Measurements from ENCODE around the gene L3MBTL3.

L3MBTL3 gene

DNA sequence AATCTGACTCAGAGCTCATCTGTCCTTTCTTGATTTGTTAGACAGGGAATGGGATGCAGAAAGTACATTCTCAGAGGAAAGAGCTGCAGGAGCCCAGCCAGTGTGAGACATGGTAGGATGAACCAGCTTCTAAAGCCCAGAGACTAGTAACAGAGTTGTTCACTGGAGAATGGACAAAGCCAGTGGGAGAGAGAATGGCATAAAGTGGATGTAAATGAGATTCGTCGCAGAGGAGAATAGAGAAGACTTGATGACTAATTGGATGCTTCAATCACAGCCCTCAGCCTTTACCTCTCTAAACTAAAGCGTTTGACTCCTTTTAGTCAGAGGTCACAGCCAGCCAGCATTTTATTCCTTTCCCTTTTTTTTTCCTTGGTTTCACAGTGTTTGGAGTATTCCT lies 25.5 kb upstream of the L3MBTL3 start:
- no peak overlapping the region for H3K27ac ChIP-seq
- no peak for TF ChIP-seq ZFX (IDR thresholded peaks at IDR 0.05; ENCODE audit: borderline replicate concordance)
- TF ChIP-seq, protein P1, sequence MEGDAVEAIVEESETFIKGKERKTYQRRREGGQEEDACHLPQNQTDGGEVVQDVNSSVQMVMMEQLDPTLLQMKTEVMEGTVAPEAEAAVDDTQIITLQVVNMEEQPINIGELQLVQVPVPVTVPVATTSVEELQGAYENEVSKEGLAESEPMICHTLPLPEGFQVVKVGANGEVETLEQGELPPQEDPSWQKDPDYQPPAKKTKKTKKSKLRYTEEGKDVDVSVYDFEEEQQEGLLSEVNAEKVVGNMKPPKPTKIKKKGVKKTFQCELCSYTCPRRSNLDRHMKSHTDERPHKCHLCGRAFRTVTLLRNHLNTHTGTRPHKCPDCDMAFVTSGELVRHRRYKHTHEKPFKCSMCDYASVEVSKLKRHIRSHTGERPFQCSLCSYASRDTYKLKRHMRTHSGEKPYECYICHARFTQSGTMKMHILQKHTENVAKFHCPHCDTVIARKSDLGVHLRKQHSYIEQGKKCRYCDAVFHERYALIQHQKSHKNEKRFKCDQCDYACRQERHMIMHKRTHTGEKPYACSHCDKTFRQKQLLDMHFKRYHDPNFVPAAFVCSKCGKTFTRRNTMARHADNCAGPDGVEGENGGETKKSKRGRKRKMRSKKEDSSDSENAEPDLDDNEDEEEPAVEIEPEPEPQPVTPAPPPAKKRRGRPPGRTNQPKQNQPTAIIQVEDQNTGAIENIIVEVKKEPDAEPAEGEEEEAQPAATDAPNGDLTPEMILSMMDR (IDR thresholded peaks at IDR 0.05) = no peak

DNA sequence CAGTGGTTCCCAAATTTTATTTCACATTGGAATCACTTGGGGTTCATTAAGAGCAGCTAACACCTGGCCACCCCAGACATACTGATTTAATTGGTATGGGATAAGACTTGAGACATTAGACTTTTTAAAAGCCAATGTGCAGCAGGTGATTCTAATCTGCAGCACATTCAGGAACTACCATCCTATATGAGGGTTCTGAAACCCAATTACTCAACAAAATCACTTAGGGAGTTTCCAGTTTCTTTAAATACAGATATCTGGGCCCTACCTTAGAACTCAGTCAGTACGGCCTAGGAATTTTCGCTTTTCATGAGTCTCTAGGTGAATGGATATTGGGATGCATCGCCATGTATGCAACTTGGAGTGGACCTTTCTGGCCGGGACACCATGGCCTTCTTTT lies 24.0 kb upstream of the L3MBTL3 start:
- TF ChIP-seq ZFX (IDR thresholded peaks at IDR 0.05; ENCODE audit: borderline replicate concordance) = no peak
- TF ChIP-seq, protein P1 (IDR thresholded peaks at IDR 0.05) = no peak
- no peak overlapping the region for H3K27ac ChIP-seq

DNA sequence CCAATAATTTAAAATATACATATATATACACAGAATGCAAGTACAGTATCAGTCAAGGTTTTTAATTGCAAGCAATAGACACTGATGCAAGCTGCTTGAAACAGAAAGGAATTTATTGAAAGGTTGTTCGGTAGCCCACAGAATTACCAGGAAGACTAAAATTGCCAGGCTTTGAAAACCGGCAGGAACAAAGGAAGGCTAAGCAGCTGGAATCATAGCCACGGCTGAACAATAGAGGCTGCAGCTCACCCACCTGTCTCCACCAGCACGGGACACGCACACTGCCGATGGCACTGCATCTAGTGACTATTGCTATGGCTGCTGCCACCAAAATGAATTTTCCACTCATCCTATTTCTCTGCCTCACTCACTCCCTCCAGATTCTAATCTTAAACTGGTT lies 22.0 kb upstream of the L3MBTL3 start:
- no peak overlapping the region for H3K27ac ChIP-seq
- TF ChIP-seq ZFX (IDR thresholded peaks at IDR 0.05; ENCODE audit: borderline replicate concordance) = no peak
- TF ChIP-seq, protein P1 (IDR thresholded peaks at IDR 0.05) = no peak

DNA sequence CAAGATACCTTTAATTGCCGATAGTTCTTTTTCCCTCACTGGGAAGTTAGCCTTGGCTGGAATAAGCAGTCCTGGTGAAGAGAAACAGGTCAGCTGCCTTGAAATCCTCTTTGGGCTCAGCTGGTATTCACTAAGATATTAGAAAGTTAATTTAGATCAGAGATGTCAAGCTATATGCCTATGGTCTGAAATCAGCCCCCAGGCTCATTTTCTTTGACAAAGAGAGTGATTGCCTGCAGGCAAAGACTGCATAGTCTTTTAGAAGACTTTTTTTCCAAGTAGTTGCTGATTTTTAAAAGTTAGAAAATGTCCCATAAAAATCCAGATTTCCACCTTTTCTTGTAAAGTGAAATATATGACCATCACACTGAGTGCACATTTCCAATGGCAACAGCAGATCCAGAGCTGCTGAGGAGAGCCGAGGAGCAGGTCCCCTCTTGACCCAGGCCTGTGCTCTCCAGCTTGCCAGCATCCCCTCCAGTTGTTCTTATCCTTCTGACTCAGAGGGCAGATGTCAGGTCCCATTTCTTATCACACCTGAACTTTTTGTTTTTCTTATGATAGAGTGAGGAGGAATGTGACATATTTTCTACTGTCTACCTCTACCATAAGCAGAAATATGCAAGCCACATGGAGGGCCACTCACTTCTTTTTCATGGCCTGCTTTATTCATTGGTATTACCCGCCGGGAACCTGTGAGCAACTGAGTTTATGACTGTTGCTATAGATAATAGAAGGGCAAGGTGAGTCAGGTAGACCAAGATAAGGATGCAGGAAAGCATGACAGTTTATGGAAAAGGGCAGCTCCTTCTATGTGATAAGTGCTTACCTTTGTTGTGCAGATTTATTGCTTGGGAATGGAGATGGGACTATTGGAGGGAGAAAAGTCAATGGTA lies 17.6 kb upstream of the L3MBTL3 start:
- TF ChIP-seq, protein P1 (IDR thresholded peaks at IDR 0.05) = no peak
- TF ChIP-seq ZFX (IDR thresholded peaks at IDR 0.05; ENCODE audit: borderline replicate concordance) = no peak
- H3K27ac ChIP-seq = no peak overlapping the region

DNA sequence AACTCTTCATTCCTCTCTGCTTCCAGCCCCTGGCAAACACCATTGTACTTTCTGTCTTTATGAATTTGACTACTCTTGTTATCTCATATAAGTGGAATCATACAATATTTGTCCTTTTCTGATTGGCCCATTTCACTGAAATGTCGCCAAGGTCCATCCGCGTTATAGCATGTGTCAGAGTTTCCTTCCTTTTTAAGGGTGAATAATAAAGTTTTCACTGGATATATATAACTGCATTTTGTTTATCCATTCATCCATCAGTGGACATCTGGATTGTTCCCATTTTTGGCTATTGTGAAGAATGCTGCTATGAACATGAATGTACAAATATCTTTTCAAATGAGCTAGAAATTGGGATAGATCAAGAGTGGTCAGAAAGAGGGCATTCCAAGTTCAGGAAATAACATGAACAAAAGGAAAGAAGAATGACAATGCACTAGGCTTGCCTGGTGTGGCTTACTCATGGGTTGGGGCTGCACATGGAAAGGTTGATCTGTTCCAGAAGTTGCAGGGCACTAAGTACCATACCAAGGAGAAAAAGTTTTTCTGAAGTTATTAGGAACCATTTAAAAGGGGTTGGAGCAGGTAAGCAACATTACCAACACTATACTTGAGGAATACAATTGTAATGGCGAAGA lies 10.0 kb upstream of the L3MBTL3 start:
- H3K27ac ChIP-seq = no peak overlapping the region
- TF ChIP-seq, protein P1 (IDR thresholded peaks at IDR 0.05) = no peak
- no peak for TF ChIP-seq ZFX (IDR thresholded peaks at IDR 0.05; ENCODE audit: borderline replicate concordance)

DNA sequence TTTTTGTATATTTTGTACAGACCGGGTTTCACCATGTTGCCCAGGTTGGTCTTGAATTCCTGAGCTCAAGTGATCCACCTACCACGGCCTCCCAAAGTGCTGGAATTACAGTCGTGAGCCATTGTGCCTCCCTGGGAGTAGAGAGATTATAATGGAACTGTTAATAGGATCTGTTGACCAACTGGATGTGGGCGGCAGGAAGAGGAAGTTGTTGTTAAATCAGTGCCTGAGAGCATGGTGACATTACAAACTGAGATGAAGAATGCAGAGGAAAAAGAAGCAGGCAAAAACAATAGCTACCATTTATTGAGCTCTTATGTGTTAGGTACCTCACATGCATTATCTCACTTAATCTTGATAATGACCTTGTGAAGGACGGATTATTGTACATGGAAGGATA lies 9.2 kb upstream of the L3MBTL3 start:
- no peak overlapping the region for H3K27ac ChIP-seq
- TF ChIP-seq, protein P1 (IDR thresholded peaks at IDR 0.05) = no peak
- TF ChIP-seq ZFX (IDR thresholded peaks at IDR 0.05; ENCODE audit: borderline replicate concordance) = no peak

DNA sequence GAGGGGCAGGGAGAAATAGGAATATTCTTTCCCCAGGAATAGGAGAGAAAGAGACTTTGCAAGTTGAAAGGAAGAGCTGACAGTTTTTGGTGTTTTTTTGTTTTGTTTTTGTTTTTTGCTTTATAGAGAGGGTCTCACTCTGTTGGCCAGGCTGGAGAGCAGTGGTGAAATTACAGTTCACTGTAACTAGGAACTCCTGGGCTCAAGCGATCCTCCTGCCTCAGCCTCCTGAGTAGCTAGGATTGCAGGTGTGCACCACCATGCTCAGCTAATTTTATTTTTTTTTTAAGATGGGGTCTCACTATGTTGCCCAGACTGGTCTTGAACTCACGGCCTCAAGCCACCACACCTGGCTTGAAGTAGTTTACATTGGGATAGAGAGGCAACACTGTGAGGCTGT lies 8.0 kb upstream of the L3MBTL3 start:
- no peak overlapping the region for H3K27ac ChIP-seq
- no peak for TF ChIP-seq ZFX (IDR thresholded peaks at IDR 0.05; ENCODE audit: borderline replicate concordance)
- TF ChIP-seq, protein P1 (IDR thresholded peaks at IDR 0.05) = no peak

Measured in 22Rv1 (cell line).